Colon (tissue), 2 donors: ENCODE results near the gene PANK4.

Experiments used
- FAIRE-seq: peaks from 2 replicates; lab custom pipeline; 2012; peaks lifted over from hg19 to GRCh38; lab: Jason Lieb, UNC
- donor health status: control.
- donor health status: control.

PANK4 gene

DNA sequence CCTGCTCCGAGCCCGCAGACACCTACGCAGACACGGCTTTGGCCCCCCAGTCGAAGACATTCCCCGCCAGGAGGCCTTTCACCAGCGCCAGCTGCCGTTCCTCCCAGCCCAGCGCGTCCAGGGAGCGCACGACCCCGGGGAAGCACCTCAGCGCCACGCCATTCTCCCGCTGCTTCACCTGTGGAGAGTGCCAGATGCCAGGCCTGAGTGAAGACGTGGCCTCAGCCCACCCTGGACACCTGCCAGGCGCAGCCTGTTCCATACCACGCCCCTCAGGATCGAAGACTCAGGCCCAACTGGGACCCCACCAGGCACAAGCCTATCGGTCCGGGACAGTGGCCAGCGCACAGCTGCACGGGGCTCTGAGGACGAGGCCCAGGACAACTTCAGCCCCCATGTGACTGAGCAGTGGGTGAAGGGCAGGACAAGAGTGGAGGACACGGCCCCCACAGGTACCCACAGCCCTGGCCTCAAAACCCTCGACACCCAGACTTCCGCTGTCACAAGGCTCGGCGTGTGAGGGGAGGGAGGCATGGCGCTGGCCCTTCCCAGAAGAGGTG lies 13.5 kb downstream of the PANK4 start:
- FAIRE-seq: no peak

DNA sequence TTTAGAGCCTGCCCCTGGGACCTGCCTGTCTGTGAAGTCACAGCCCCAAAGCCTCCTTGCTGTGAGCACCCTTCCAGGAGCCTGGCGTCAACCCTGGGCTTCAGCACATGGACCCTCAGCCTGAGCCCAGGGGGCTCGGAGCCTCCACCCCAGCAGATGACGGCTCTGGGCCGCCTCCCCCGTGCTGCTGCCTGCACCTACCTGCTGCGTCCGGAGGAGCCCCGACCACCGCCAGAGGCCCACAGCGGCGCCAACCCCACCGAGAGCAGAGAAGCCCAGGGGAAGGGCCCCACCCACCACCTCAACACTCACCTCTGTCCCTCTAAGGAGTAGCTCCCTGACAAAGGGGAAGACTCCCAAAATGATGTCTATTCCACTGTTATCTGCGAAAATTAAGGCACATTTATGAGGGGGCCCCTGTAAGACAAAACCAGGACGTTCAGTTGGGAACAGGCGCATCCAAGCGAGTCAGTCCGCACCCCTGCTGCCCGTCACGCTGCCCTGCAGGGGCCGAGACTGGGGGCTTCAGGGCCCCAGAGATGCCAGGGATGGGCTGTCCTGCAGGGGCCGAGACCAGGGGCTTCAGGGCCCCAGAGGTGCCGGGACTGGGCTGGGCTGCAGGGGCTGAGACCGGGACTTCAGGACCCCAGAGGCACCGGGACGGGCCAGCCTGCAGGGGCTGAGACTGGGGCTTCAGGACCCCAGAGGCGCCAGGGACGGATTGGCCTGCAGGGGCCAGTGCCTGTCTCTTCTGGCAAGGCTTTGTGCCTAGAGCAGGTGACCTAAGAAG lies 15.8 kb downstream of the PANK4 start:
- FAIRE-seq: no peak

DNA sequence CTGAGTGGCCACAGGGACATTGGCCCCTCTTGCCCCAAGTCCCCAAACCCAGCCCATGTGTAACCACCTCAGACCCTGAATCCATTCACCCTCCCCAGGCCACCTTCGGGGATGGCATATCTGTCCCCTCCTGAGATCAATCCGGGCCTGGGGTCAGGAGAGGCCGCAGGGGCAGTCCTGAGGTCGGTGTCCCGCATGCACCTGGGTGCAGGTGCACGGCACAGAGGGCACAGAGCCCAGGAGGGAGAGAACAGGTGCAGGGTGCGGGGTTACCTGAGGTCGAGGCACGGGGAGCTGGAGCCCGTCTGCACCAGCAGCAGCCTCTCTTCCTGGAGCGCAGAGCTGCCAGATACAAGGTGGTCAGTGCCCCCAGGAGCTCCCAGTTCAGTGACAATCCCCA lies 16.8 kb downstream of the PANK4 start:
- no peak for FAIRE-seq

DNA sequence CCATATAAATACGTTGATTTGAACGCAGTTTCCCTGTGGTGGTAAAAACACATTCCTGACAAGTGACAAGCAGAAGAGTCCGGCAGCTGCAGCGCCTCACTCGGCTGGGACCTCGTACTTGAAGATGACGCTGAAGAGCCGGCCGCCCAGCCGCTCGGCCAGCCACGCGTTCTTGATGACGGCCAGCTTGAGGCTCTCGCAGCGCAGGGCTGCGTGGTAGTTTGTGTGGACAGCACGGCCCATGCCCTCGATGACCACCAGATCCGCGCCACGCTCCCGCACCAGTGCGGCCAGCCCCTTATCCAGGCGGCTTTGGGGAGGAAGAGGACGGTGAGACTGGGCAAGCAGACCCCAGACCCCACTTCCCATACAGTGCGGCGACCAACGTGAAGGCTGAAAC lies 17.6 kb downstream of the PANK4 start:
- FAIRE-seq: no peak

DNA sequence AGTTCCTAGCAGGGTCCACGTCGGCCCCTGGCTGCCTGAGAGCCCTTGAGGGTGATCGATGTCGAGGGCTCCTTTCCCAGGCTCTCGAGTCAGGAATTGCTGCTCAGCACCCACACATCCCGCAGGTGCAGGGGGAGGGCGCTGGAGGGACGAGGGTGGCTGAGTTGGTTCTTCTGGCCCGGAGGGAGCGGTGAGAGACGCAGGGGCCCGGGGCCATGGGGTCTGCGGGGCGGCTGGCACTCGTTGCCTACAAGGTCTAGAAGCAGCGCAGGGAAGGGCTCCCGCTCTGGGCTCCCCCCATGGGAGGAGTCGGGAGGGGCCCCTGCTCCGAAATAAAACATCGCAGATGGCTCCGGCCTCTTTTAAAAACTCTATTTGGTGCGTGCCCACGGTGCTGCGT lies 18.2 kb downstream of the PANK4 start:
- no peak for FAIRE-seq

DNA sequence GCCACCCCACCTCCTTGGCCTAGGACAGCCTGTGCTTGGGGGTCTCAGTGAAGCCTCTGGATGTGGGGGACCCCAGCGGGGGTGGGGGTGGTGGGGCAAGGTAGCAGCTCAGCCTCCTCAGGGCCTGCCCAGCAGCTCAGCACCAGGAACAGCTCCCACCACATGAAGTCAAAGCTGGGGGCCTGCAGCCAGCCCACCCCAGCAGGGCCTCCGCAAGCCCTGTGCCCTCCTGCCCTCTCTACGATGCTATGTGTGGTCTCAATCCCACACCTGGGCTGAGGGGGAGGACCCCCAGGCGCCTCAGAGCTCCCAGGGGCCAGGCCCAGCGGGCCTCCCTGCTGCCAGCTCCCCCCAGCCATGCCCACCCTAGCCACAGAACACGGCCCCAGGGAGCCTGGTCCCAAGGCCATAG lies 18.6 kb downstream of the PANK4 start:
- no peak for FAIRE-seq

DNA sequence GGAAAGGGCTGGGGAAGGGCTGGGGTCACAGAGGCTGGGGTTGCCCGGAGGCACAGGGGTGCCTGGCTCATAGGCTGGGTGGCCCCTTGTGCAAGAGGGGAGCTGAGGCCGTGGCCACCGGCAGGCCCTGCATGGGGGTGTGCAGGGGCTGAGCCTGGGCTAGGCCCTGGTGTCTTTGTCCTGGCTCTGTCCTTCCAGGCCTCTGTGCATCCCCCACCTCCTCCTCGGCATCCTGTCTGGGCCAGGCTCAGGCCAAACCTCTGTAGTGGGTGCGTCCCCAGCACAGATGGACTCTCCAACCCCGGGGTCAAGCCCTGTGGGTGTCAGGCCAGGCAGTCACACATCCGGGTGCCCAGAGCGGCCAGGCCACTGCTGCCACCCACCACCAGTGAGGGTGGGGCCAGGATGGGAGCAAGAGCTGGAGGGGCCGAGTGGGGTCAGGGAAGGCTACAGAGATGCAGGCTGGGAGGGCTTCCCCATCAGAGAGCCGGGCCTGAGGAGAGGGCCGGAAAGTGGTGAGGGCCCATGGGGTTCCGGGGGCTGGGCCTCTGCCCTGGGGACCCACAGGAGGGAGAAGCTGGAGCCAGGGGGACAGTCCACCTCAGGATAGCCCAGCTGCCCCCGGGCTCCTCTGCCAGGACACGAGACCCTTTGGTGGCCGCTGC lies 19.4 kb downstream of the PANK4 start:
- no peak for FAIRE-seq

DNA sequence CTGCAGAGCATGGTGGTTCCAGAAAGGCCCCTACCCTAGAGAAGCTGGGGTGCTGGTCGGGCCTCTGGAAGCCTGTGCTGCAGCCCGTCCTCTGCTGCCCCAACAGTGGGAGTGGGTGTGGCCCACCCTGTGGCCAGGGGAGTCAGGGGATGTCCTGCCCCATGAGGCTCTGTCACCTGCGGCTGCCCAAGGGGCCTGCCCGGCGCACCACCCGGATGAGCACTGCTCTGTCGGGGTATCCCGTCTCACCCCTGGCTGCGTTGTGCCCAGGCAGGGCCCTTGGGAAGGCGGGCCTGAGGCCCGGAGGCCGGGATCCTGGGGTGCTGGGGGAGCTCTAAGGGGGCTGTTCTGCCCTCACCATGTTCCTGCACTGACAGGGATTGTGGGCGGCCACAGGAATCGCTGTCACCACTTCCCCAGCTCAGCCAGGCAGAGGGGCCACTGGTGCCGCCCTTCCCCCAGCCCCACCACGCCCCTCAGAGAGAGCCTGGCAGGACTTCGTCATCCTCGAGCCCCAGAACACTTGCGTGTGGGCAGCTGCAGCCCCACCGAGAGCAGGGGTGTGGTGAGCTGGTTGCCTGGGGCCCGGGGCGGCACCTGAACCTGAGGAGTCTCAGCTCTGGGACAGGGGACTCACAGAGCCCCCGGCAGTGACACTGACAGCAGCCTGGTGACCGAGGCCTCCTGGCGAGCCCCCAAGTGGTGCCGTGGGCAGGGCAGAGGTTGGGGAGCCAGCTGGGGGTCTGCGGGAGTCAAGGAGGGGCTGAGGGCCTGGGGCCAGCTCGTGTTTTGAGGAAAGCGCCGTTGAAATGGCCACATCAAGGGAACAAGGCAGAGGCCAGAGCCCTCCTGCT lies 20.2 kb downstream of the PANK4 start:
- FAIRE-seq: no peak

DNA sequence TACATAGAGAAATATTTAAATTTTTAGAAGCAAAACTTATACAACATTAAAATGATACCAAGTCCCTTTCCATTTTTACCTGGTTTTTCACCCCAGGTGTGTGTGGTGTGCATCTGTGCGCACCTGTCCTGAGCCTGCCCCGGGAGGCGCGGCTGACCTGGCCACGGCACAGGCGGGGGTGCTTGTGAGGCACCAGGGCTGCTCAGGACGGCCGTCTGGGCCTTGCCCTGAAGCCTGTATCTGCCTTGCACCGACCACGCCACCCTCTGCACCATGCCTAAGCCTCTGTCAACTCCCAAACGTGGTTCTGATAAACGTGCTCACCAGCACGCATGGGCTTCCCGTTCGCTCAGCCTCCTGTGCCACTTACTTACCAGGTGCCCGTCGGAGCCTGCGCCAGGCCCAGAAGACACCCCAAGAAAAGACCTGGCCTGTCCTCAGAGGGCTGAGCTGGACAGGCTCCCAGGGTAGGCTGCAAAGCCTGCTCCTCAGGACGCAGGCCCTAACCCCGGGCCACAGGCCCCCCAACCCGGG lies 20.9 kb downstream of the PANK4 start:
- FAIRE-seq: no peak

DNA sequence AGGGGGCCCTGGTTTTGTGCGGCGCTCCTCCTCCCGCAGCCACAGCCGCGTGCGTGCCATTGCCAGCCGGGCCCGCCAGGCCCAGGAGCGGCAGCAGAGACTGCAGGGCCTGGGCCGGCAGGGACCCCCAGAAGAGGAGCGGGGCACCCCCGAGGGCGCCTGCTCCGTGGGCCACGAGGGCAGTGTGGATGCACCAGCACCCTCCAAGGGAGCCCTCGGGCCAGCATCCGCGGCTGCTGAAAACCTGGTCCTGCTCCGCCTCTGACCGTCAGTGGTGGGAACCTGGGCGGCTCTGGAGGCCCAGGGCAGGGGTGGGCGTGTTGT lies 21.5 kb downstream of the PANK4 start:
- FAIRE-seq: no peak

DNA sequence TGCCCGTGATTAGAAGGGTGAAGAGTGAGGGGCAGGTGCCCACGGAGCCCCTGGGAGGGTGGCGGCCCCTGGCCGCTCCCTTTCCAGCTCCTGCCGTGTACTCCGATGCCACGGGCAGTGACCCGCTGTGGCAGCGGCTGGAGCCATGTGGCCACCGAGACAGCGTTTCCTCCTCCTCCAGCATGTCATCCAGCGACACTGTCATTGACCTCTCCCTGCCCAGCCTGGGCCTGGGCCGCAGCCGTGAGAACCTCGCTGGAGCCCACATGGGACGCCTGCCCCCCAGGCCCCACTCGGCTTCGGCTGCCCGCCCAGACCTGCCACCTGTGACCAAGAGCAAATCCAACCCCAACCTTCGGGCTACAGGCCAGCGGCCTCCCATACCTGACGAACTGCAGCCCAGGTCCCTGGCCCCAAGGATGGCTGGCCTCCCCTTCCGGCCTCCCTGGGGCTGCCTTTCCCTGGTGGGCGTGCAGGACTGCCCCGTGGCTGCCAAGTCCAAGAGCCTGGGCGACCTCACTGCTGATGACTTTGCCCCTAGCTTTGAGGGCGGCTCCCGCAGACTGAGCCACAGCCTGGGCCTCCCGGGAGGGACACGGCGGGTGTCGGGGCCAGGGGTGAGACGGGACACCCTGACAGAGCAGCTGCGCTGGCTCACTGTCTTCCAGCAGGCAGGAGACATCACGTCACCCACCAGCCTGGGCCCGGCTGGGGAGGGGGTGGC lies 22.0 kb downstream of the PANK4 start:
- no peak for FAIRE-seq

DNA sequence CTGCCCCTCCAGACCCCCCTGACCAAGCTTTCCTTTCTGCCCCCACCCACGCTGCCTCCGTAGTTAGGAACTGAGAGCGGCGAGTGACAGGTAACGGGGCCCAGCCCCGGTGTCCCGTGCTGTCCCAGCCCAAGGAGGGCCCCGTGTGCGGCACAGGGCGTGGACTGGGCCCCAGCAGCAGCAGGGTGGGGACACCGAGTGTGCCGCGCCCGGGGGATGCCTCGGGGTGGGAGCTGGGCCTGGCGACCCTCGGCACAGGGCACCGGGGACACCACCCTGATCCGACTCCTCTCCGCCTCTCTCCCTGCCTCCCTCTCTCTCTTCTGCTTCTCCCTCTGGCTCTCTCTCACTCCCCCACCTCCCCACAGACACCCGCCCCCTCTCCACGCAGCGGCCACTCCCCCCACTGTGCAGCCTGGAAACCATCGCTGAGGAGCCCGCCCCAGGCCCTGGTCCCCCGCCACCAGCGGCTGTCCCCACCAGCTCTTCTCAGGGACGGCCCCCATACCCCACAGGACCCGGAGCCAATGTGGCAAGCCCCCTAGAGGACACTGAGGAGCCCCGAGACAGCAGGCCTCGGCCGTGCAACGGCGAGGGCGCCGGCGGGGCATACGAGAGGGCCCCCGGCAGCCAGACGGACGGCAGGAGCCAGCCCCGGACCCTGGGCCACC lies 22.7 kb downstream of the PANK4 start:
- no peak for FAIRE-seq

DNA sequence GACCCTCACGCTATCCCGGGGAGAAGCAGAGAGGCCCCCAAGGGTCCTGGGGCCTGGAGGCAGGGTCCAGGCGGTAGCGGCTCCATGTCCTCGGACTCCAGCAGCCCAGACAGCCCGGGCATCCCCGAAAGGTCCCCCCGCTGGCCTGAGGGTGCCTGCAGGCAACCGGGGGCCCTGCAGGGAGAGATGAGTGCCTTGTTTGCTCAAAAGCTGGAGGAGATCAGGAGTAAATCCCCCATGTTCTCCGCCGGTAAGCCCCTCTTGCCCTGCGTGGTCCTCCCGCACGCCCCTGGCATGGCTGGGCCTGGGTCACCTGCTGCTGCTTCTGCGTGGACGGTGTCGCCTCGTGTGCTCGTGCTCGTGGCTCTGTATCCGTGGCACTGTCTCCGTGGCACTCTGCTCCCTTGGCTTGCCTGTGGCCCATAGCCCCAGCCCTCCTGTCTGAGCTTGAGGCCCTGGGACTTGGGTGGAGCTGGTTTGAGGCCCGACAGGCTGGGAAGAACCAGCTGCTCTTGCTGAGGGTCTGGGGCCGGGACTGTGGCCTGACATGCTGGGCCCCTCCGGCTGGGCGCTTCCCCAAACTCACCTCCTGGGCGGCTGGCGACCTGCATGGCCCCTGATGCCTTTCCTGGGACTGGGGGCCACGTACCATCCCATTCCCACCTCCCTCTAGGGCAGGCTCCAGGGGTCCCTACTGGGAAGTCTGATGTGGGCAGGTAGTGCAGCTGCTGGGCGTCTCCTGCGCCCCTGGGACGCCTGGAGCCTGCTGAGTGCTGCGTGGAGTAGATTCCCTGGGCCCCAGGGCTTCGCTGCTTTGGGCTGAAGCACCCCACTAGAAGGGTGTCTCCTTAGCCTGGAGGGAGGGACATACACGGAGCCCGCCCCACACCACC lies 23.5 kb downstream of the PANK4 start:
- FAIRE-seq: no peak

DNA sequence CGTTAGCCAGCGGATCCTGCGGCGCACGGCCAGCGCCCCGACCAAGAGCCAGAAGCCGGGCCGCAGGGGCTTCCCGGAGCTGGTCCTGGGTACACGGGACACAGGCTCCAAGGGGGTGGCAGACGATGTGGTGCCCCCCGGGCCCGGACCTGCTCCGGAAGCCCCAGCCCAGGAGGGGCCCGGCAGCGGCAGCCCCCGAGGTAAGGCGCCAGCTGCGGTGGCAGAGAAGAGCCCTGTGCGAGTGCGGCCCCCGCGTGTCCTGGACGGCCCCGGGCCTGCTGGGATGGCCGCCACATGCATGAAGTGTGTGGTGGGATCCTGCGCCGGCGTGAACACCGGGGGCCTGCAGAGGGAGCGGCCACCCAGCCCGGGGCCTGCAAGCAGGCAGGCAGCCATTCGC lies 24.2 kb downstream of the PANK4 start:
- no peak for FAIRE-seq

DNA sequence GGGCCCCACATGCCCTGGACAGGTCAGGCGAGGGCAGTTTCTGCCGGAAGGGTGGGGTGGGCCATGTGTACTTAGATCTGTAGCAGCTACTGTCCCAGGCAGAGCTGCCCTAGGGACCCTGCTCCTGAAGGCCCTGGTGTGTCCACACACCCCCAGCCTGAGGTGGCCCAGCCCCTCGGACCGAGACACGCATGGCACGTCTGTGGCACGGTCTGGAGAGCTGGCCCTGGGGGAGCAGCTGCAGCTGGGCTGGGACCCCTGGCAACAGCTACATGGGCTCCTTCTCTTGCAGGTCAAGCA lies 24.6 kb downstream of the PANK4 start:
- no peak for FAIRE-seq

DNA sequence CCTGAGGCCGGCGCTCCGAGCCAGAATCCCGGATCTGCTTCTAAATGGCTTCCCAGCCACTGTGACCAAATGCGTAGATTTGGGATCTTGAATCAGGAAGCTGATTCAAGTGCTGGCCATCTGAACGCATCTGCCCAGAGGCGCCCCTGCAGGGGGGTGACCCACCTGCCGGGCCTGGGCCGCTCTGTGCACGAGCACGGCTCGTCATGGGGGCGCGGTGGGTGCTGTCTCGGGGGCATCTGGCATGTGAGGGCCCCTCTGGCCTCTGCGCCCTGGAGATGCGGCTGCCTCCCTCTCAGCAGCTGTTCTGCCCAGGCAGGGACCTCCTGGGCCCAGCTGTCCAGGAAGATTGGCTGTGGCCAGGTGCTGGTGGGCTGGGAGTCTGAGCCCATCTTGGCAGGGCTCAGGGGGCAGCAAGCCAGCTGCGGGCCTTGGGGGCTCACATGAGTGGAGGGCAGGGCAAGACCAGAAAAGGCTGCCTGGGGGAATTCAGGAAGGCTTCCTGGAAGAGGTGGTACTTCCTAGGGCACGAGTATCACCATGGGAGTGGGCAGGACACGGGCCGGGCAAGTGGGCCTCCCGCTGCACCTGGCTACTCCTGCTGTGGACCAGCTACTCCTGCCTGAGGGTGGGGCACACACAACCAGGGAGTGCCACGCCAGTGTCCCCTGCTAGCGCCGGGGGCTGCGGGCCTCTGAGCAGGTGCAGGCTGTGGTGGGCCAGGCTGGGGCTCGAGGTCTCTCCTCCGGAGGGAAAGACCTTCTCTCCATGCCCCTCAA lies 25.2 kb downstream of the PANK4 start:
- no peak for FAIRE-seq

DNA sequence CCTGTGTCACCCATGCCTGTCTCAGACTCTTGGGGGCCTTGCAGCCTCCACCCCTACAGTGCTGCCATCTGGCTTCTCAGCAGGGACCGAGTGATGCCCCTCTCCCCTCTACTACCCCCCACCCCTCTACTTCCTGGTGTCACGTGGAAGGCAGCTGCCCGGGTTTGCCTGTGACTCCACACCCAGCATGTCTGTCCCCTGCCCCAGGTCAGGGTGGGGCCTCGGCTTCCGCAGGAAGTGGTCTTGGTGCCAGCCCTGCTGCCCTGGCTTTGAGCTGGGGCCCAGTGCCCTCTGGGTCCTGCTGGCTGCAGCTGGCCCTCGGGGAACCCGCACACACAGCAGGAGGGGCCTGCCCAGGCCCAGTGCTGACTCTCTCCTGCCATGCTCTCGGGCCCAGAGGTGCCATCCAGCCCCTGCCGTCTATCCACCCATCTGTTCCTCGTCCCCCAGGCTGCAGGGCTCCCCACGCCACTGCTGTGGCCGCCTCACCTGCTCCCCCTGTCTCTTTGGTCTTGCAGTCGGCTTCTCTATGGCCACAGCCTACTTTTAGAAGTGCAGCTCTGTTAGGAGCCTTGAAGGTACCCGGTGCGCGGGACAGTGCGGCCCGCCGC lies 26.3 kb downstream of the PANK4 start:
- FAIRE-seq: no peak

DNA sequence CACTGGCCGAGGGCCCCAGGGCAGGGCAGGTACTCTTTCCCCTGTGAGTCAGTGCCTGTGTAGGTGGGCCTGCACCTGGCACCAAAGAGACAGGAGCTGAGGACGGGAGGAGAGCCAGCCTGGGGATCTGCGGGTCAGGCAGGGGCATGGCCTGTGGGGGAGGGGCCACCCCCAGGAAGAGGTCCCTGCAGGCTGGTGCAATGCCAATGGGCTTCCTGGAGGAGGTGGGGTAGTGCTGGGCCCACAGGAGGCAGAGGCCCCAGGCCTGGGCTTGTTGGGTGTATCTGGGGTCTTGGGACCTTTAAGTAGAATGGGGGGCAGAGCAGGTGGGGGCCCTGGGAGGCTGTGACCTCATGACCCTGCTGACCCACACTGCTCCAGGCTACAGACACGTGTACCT lies 27.1 kb downstream of the PANK4 start:
- FAIRE-seq: no peak

DNA sequence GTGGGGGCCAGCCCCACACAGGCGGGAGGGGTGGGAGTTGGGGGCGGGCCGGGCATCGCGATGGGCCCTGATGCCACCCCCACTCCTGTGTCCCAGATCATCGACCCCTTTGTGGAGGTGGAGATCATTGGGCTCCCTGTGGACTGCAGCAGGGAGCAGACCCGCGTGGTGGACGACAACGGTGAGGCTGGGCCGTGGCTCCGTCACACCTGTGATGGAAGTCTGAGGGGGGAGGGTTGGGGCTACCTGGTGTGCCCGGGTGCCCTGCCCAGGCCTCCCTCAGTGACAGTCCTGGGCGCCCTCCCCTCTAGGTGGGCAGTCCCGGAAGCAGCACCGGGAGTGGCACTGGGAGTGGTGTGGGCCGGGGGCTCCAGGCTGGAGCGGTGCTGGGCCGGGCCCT lies 27.7 kb downstream of the PANK4 start:
- no peak for FAIRE-seq
